Left lung (tissue), 10 donors: ENCODE data around the gene OBI1. TPM values are rescaled to one million over a fixed set of nuclear protein-coding genes. Genes with fewer than 3 reads are reported as not detected.

Experiments
- ATAC-seq: fragments of 200-7000 bp; cut with Tn5 transposase; one replicate; pipeline ENCODE4 v1.9.1; 2020; ENCODE audit warnings: moderate library complexity
- DNase-seq, 4 donors: peaks; one replicate each; pipeline ENCODE4 v3.0.0-alpha.2; 2013 to 2020
- H3K27ac ChIP-seq, 2 donors: fragments of 200-600 bp; sonication (generic) in 1 of 2; one replicate each; pipeline versions ENCODE4 v1.5.0 to v1.8.0; 2020 to 2021
- H3K27me3 ChIP-seq, 2 donors: fragments of 200-600 bp; sonication (generic) in 1 of 2; one replicate each; pipeline versions ENCODE4 v1.5.0 to v1.8.0; 2020 to 2021
- H3K36me3 ChIP-seq, 2 donors: fragments of 200-600 bp; sonication (generic) in 1 of 2; one replicate each; pipeline versions ENCODE4 v1.5.0 to v1.8.0; 2020 to 2021
- H3K4me1 ChIP-seq, 2 donors: fragments of 200-600 bp; one replicate each; pipeline ENCODE4 v1.8.0; 2021
- H3K4me3 ChIP-seq, 2 donors: fragments of 200-600 bp; sonication (generic) in 1 of 2; one replicate each; pipeline versions ENCODE4 v1.5.0 to v1.8.0; 2020 to 2021; ENCODE audit warnings: mild to moderate bottlenecking in 1 of 2
- H3K9me3 ChIP-seq, 2 donors: fragments of 200-600 bp; sonication (generic) in 1 of 2; one replicate each; pipeline versions ENCODE4 v1.5.0 to v1.8.0; 2020 to 2021
- intact Hi-C, 2 donors: fragments of 100-400 bp; cut with DNase I; formaldehyde crosslinking; loops; one replicate each; pipeline versions ENCODE4 v1.11.2 to v1.14.2; 2022
- polyA plus RNA-seq, 6 donors: library from polyadenylated mRNA; unstranded; fragments of 120-200 nt; gene quantifications; one replicate each; pipeline ENCODE4 v1.2.1, GENCODE V29; 2013; ENCODE audit not compliant: insufficient read length in 6 of 6
- total RNA-seq, 2 donors: library from RNA; stranded (reverse); fragmentation: NEBNext Ultra II Directional; extraction: Animal tissue kit (Norgen Biotek cat#: 25700); gene quantifications; one replicate each; pipeline ENCODE4 v1.2.1, GENCODE V29; 2021
- TF ChIP-seq, protein P1 (sequence below), 2 donors: fragments of 200-600 bp; sonication (generic) in 1 of 2; IDR thresholded peaks; one replicate each; pipeline versions ENCODE4 v1.5.0 to v1.8.0; 2021; ENCODE audit warnings: antibody characterized with exemption in 2 of 2
- donor health status: DM: no; HTN: yes; CAD: no.
- donor health status: DM: no; HTN: no; CAD: no.

The OBI1 gene
- total and polyA plus RNA-seq, 8 donors = 7.1 to 22.7 (median 20.3) TPM

DNA sequence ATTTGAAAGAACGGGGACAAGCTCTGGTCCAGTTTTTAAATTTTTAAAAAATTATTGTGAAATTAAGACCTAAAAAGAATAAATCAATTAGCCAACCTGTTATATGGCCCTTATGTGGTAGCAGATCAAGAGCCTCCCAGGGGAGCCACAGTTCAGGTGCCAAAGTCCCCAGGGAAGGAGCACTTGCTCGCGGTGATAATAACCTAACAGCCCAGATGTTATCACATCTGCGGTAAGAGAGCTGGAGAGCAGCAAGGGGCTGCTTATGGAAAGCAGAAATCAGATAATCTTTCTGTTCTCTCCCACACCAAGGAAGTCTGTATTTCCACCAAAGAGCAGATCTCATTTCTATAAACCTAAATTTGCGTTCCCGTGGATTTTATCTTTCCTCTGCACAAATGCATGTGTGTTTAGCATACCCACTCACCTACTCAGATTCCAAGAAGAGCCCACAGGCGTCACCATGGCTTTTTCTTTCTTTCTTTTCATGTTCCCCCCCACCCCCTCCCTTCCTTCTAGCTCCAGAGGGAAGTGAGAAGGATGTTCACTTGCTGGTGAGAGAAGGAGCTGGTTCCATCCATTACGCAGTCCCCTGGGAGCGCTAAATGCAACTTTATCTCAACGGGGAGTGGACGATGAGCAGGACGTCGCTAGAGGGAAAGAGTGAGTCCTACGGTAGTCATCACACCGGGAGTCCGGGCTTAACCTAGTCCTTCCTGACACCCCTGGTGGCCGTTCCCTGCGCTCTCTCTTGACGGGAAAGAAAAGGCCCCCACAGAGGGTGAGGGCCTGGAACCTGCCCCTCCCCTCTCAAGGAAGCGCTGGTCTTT, 54.0 kb downstream of the OBI1 start:
- Histone ChIP-seq H3K4me1 (peaks cover 17 to 53% of the 10 kb centered on the region in 2 donors), H3K36me3 (no peaks in the 10 kb centered on the region), H3K27me3 (peaks cover 94 to 97% of the 10 kb centered on the region in 2 donors), H3K27ac (no peak overlapping the region), H3K9me3 (no peaks in the 10 kb centered on the region), H3K4me3 (no peak overlapping the region)
- TF ChIP-seq, protein P1, sequence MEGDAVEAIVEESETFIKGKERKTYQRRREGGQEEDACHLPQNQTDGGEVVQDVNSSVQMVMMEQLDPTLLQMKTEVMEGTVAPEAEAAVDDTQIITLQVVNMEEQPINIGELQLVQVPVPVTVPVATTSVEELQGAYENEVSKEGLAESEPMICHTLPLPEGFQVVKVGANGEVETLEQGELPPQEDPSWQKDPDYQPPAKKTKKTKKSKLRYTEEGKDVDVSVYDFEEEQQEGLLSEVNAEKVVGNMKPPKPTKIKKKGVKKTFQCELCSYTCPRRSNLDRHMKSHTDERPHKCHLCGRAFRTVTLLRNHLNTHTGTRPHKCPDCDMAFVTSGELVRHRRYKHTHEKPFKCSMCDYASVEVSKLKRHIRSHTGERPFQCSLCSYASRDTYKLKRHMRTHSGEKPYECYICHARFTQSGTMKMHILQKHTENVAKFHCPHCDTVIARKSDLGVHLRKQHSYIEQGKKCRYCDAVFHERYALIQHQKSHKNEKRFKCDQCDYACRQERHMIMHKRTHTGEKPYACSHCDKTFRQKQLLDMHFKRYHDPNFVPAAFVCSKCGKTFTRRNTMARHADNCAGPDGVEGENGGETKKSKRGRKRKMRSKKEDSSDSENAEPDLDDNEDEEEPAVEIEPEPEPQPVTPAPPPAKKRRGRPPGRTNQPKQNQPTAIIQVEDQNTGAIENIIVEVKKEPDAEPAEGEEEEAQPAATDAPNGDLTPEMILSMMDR (IDR thresholded peaks at IDR 0.05) = no peak
- DNase-seq (no peak), ATAC-seq (no peak)
- intact Hi-C loops = no loop called here

DNA sequence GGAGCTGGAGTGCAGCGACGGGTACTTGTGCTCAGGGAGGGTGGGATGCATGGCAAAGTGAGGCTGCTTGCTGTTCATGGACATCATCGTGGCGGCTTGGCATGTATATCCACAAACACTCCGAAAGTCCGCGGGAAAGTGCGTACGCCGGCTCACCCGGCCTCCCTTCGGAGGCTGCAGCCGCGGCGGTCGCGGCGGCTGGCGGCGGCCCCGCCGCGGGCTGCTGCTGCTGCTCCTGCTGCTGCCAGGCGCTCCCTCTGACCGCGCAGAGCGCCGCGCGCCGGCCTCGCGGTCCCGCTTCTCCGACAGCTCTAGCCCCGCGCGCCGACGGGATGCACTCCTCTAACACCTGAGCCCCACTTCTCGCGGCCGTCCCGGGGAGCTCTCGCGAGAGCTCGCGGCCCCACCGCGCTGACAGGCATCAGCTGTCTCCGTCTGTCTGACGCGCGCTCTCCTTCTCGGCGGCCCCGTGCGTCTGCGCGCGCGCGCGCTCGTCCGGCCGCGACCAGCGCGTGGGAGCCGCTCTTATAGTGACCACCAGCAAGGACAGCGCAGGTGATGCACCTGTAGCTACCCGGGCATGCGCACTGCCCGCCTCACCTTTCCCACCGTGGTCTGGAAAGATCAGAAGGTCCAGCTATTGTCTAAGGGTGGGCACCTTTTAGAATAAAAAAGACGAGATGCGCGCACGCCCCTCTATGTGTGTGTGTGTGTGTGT, 55.6 kb downstream of the OBI1 start, which contains the start of gene POU4F1:
POU4F1 (minus strand) TSS at position 313 of the 718 bp plus-strand sequence; CDS start at position 87, 226 bp downstream.
- Histone ChIP-seq H3K27me3 (peaks cover 94 to 97% of the 10 kb centered on the region in 2 donors), H3K4me3 (peak within 1 kb of the TSS in 1 of 2 donors; percentile 36), H3K36me3 (no peaks in the 10 kb centered on the region), H3K4me1 (peaks cover 11 to 37% of the 10 kb centered on the region in 2 donors), H3K9me3 (no peaks in the 10 kb centered on the region), H3K27ac (no peak within 1 kb of the TSS)
- peak in 2 of 4 donors; percentile 66 to 81 for DNase-seq
- TF ChIP-seq, protein P1 (IDR thresholded peaks at IDR 0.05) = no peak
- intact Hi-C loops = no loop called here
- ATAC-seq = peak; percentile 53

DNA sequence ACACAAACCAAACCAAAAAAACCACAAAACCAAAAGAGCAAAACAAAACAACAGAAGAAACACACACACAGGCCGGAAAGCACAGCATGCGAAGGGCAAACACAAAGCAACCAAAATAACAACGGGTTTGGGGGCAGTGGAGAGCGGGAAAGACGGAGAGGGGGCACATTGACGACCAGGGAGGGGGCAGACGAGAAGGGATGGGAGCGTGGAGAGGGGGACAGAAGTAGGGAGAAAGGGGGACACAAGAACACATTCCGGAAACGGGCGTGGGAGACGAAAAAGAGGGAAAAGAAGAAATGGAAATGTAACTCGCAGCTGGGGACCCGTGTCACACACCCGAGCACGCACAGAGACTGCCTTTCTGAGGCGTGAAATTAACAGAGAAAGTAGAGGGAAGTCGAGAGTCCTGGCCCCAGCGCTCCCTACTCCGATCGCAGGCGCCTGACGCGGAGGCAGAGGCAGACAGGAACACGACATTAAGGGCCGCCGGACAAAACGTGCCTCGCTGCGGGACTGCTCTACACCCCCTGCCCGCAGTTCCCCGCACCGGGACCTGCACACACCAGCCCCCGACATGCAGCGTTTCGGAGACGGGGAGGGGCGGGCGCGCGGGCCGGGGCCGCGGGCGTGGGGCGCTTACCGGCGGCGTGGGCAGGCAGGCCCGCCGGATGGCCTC, 56.3 kb downstream of the OBI1 start:
- peaks cover 8 to 30% of the 10 kb centered on the region in 2 donors for H3K4me1 ChIP-seq
- H3K36me3 ChIP-seq = no peaks in the 10 kb centered on the region
- TF ChIP-seq, protein P1 (IDR thresholded peaks at IDR 0.05) = no peak
- no peak overlapping the region for H3K27ac ChIP-seq
- DNase-seq (peak in 1 of 4 donors; percentile 72), ATAC-seq (peak; percentile 10)
- H3K4me3 ChIP-seq = peak overlapping the region in 1 of 2 donors; percentile 36
- intact Hi-C loops = no loop called here
- H3K27me3 ChIP-seq = peaks cover 94 to 97% of the 10 kb centered on the region in 2 donors
- no peaks in the 10 kb centered on the region for H3K9me3 ChIP-seq

DNA sequence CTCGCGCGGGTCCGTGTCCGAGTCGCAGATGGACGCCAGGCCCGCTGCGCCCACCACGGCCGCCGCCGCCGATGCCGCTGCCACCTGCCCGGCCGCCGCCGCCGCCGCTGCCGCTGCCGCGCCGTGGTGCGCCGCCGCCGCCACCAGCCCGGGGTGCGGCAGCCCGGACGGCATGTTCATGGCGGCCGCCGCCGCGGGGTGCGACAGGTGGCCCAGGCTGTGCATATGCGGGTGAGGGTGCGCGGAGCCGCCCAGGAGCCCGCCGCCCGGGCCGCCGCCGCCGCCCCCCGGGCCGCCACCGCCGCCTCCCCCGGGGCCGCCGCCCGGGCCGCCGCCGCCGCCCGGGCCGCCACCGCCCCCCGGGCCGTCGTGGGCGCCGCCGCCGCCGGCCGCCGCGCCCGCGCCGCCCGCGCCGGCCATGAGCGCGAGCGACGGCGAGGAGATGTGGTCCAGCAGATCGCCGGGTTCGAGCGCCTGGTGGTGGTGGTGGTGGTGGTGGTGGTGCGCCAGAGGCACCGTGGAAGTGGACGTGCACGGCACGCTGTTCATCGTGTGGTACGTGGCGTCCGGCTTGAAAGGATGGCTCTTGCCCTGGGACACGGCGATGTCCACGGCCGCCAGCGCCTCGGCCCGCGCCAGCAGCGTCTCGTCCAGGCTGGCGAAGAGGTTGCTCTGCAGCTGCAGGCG, 56.9 kb downstream of the OBI1 start:
- Histone ChIP-seq H3K9me3 (no peaks in the 10 kb centered on the region), H3K27ac (no peak overlapping the region), H3K36me3 (no peaks in the 10 kb centered on the region), H3K4me3 (peak overlapping the region in 1 of 2 donors; percentile 19), H3K27me3 (peaks cover 94 to 97% of the 10 kb centered on the region in 2 donors), H3K4me1 (peaks cover 8 to 24% of the 10 kb centered on the region in 2 donors)
- intact Hi-C loops = no loop called here
- peak in 1 of 4 donors; percentile 66 for DNase-seq
- TF ChIP-seq, protein P1 (IDR thresholded peaks at IDR 0.05) = no peak
- ATAC-seq = no peak
